ENCODE results near the gene KCNN4. TPM values are rescaled to one million over a fixed set of nuclear protein-coding genes. Genes with fewer than 3 reads are reported as not detected.
"Not testable (repeated sequence)": the region's sequence is repeated elsewhere in the genome, so short reads cannot be mapped to it uniquely, and the experiment has no call there.

Gene KCNN4
- total RNA-seq, 1 donor from 2014 or later = not detected

DNA sequence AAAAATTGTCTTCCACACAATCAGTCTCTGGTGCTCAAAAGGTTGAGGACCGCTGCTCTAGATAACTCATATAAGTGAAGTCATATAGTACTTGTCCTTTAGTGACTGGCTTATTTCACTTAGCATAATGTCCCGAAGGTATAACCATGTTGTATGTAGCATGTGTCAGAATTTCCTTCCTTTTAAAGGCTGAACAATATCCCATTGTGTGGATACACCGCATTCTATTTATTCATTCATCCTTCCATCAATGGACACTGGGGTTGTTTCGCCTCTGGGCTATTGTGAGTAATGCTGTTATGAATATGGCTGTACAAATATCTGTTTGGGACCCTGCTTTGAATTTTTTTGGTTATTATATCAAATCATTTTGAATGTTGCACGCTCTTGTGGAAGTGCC is 26.1 kb upstream of the KCNN4 start:
- H3K9me3 Mint-ChIP-seq = peaks cover 2% of the 10 kb centered on the region
- Histone ChIP-seq H3K79me2 (ENCODE audit: low read depth) (no peaks in the 10 kb centered on the region), H4K20me1 (ENCODE audit: low read depth) (no peaks in the 10 kb centered on the region), H3K4me3 (no peak overlapping the region), H3F3A (ENCODE audit: low read depth) (no peaks in the 10 kb centered on the region), H3K27ac (no peak overlapping the region), H3K4me1 (no peaks in the 10 kb centered on the region), H3K9me3 (ENCODE audit: low read depth) (no peaks in the 10 kb centered on the region), H2AFZ (replicated peaks) (no peak overlapping the region), H3K9ac (no peak overlapping the region), H3K4me2 (no peak overlapping the region), H3K27me3 (no peaks in the 10 kb centered on the region), H3K36me3 (no peaks in the 10 kb centered on the region)
- no peak for TF ChIP-seq EZH2phosphoT487 (IDR thresholded peaks at IDR 0.05)
- TF ChIP-seq, protein P1, sequence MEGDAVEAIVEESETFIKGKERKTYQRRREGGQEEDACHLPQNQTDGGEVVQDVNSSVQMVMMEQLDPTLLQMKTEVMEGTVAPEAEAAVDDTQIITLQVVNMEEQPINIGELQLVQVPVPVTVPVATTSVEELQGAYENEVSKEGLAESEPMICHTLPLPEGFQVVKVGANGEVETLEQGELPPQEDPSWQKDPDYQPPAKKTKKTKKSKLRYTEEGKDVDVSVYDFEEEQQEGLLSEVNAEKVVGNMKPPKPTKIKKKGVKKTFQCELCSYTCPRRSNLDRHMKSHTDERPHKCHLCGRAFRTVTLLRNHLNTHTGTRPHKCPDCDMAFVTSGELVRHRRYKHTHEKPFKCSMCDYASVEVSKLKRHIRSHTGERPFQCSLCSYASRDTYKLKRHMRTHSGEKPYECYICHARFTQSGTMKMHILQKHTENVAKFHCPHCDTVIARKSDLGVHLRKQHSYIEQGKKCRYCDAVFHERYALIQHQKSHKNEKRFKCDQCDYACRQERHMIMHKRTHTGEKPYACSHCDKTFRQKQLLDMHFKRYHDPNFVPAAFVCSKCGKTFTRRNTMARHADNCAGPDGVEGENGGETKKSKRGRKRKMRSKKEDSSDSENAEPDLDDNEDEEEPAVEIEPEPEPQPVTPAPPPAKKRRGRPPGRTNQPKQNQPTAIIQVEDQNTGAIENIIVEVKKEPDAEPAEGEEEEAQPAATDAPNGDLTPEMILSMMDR (IDR thresholded peaks at IDR 0.05) = no peak
- no peak for TF ChIP-seq EZH2 (IDR thresholded peaks at IDR 0.05)
- H3K27ac Mint-ChIP-seq = no peak overlapping the region
- no peak overlapping the region for H3K4me3 Mint-ChIP-seq
- no peaks in the 10 kb centered on the region for H3K36me3 Mint-ChIP-seq
- H3K27me3 Mint-ChIP-seq (ENCODE audit: insufficient read depth, low read depth) = peaks cover 12% of the 10 kb centered on the region
- H3K4me1 Mint-ChIP-seq = no peaks in the 10 kb centered on the region
- DNase-seq (ENCODE audit: low spot score) = no peak

DNA sequence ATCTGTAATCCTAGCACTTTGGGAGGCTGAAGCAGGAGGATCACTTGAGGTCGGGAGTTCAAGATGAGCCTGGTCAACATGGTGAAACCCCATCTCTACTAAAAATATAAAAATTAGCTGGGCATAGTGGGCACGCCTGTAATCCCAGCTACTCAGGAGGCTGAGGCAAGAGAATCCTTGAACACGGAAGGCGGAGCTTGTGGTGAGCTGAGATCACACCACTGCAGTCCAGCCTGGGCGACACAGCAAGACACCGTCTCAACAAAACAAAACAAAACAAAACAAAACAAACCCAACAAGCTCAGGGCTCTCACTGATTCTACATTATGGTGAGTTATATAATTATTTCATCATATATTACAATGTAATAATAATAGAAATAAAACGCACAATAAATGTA is 25.6 kb upstream of the KCNN4 start:
- peaks cover 11% of the 10 kb centered on the region for H3K27me3 Mint-ChIP-seq (ENCODE audit: insufficient read depth, low read depth)

DNA sequence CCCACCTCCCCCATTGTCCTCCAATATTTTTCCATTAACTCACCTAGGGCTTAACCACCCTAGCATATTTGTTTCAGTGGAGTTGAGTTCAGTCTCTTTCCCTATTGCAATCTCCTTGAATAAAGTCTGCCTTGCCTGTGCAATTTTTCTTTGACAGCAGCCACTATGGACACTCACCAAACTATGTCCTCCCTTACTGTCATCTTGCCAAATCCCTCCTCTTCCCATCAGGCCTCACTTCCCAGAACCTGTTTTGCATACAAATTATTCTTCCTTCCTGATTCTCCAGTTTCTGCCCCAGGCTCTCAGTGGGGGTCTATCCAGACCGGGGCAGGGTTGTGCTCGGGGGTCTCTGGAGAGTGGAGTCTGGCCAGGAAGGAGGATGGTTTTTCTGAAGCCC is 23.7 kb upstream of the KCNN4 start:
- peaks cover 21% of the 10 kb centered on the region for H3K27me3 ChIP-seq
- no peaks in the 10 kb centered on the region for H3K9me3 ChIP-seq (ENCODE audit: low read depth)
- no peak overlapping the region for H3K4me3 ChIP-seq
- H3K4me2 ChIP-seq = no peak overlapping the region
- H3K79me2 ChIP-seq (ENCODE audit: low read depth) = no peaks in the 10 kb centered on the region
- H3K9ac ChIP-seq = no peak overlapping the region
- Mint-ChIP-seq H3K4me1 (no peaks in the 10 kb centered on the region), H3K27me3 (ENCODE audit: insufficient read depth, low read depth) (peaks cover 22% of the 10 kb centered on the region), H3K9me3 (peaks cover 2% of the 10 kb centered on the region), H3K4me3 (no peak overlapping the region), H3K36me3 (no peaks in the 10 kb centered on the region), H3K27ac (no peak overlapping the region)
- DNase-seq (ENCODE audit: low spot score) = no peak
- H2AFZ ChIP-seq (replicated peaks) = no peak overlapping the region
- no peaks in the 10 kb centered on the region for H3K36me3 ChIP-seq
- TF ChIP-seq, protein P1 (IDR thresholded peaks at IDR 0.05) = no peak
- no peak for TF ChIP-seq EZH2phosphoT487 (IDR thresholded peaks at IDR 0.05)
- TF ChIP-seq EZH2 (IDR thresholded peaks at IDR 0.05) = no peak
- H3K27ac ChIP-seq = no peak overlapping the region
- H3K4me1 ChIP-seq = no peaks in the 10 kb centered on the region
- H4K20me1 ChIP-seq (ENCODE audit: low read depth) = no peaks in the 10 kb centered on the region
- H3F3A ChIP-seq (ENCODE audit: low read depth) = no peaks in the 10 kb centered on the region

More for the DNA sequence above, 25.6 kb upstream of the KCNN4 start:
- not testable (repeated sequence) for H3K4me3 Mint-ChIP-seq; H3K9ac ChIP-seq; H3K27me3 ChIP-seq; H3F3A ChIP-seq (ENCODE audit: low read depth); H3K4me2 ChIP-seq; H4K20me1 ChIP-seq (ENCODE audit: low read depth); DNase-seq (ENCODE audit: low spot score); H3K4me1 Mint-ChIP-seq; H3K4me1 ChIP-seq; H3K79me2 ChIP-seq (ENCODE audit: low read depth); H3K4me3 ChIP-seq; H3K36me3 ChIP-seq; H3K9me3 ChIP-seq (ENCODE audit: low read depth); H3K27ac Mint-ChIP-seq; H3K36me3 Mint-ChIP-seq; H2AFZ ChIP-seq (replicated peaks); H3K27ac ChIP-seq; H3K9me3 Mint-ChIP-seq

DNA sequence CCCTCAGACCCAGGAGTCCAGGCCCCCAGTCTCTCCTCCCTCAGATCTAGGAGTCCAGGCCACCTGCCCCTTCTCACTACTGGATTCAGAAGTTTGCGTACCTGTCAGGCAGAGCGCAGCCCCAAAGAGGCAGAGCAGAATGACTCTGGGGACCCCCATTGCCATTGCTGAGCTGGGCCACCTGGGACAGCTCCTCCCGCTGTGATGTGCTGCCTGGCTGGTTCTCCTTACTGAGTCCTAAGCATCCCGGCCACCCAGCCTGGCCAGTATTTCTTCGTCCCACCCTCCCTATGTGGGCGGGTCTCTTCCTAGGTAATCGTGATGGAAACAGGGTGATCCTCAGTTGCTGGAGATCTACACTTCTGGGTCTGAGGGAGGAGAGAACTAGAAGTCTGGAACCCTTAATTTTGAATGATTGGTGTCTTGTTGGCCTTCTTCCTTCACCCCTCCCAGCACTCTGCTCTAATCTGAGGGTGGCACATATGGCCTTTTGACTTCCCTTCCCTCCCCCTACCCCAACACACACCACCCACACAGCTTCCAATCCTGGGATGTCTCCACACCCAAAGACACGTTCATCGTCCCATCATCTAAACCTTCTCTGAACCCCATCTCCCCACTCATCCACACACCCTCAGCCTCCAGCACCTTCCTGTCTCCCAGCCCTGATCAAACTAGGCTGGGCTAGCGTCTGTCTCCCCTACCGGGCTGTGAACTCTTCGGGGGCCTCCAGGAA is 21.6 kb upstream of the KCNN4 start, which contains the start of gene LYPD5:
LYPD5 (minus strand) TSS at position 232 of the 736 bp plus-strand sequence; CDS start at position 165, 67 bp downstream.
- H3K4me1 Mint-ChIP-seq = no peaks in the 10 kb centered on the region
- H3K36me3 Mint-ChIP-seq = no peaks in the 10 kb centered on the region
- Histone ChIP-seq H4K20me1 (ENCODE audit: low read depth) (no peaks in the 10 kb centered on the region), H3K4me2 (no peak within 1 kb of the TSS), H3K27me3 (peaks cover 42% of the 10 kb centered on the region), H3K9ac (no peak within 1 kb of the TSS), H3F3A (ENCODE audit: low read depth) (no peaks in the 10 kb centered on the region), H3K27ac (no peak within 1 kb of the TSS), H2AFZ (replicated peaks) (no peak within 1 kb of the TSS), H3K4me3 (no peak within 1 kb of the TSS), H3K79me2 (ENCODE audit: low read depth) (no peaks in the 10 kb centered on the region), H3K9me3 (ENCODE audit: low read depth) (no peaks in the 10 kb centered on the region), H3K36me3 (no peaks in the 10 kb centered on the region), H3K4me1 (no peaks in the 10 kb centered on the region)
- no peak for DNase-seq (ENCODE audit: low spot score)
- no peak within 1 kb of the TSS for H3K27ac Mint-ChIP-seq
- H3K4me3 Mint-ChIP-seq = peak within 1 kb of the TSS; percentile 24
- no peak for TF ChIP-seq EZH2 (IDR thresholded peaks at IDR 0.05)
- peaks cover 2% of the 10 kb centered on the region for H3K9me3 Mint-ChIP-seq
- peaks cover 35% of the 10 kb centered on the region for H3K27me3 Mint-ChIP-seq (ENCODE audit: insufficient read depth, low read depth)

Measured in neural progenitor cell (in vitro differentiated cells).